DOHH2 (cell line): ENCODE measurements around the gene DCHS2.

Experiments
- H3F3A ChIP-seq: fragments of 200-600 bp; sonication (generic), shearing (Covaris generic); 2 replicates; pipeline ENCODE4 v1.6.0; 2016; ENCODE audit warnings: antibody characterized with exemption, mild to moderate bottlenecking; ENCODE audit not compliant: control insufficient read depth, insufficient read depth
- H3K27ac ChIP-seq: fragments of 200-600 bp; sonication (generic); 2 replicates; pipeline ENCODE4 v1.5.1; 2014; ENCODE audit warnings: low read depth, mild to moderate bottlenecking, low read length, moderate library complexity
- H3K27me3 ChIP-seq: fragments of 200-600 bp; sonication (generic); 2 replicates; pipeline ENCODE4 v1.6.1; 2014; ENCODE audit warnings: mild to moderate bottlenecking, low read length, mixed read lengths; ENCODE audit not compliant: control insufficient read depth
- H3K36me3 ChIP-seq: fragments of 200-600 bp; sonication (generic); 2 replicates; pipeline ENCODE4 v1.6.1; 2014; ENCODE audit warnings: mild to moderate bottlenecking, low read length, moderate library complexity, mixed read lengths; ENCODE audit not compliant: control insufficient read depth
- H3K4me1 ChIP-seq: fragments of 200-600 bp; sonication (generic); 2 replicates; pipeline ENCODE4 v1.6.1; 2014; ENCODE audit warnings: mild to moderate bottlenecking, low read length, mixed read lengths; ENCODE audit not compliant: control insufficient read depth
- H3K4me2 ChIP-seq: fragments of 200-600 bp; sonication (generic); 2 replicates; pipeline ENCODE4 v1.6.0; 2014; ENCODE audit warnings: mild to moderate bottlenecking, low read length, moderate library complexity
- H3K4me3 ChIP-seq: fragments of 200-600 bp; sonication (generic); 2 replicates; pipeline ENCODE4 v1.5.1; 2014; ENCODE audit warnings: mild to moderate bottlenecking, low read length, mixed read lengths
- H3K79me2 ChIP-seq: fragments of 200-600 bp; sonication (generic); 2 replicates; pipeline ENCODE4 v1.6.1; 2014; ENCODE audit warnings: mild to moderate bottlenecking, low read length, mixed read lengths; ENCODE audit not compliant: control insufficient read depth
- H3K9me2 ChIP-seq: fragments of 200-600 bp; sonication (generic); replicated peaks from 2 replicates; pipeline ENCODE4 v1.6.1; 2014; ENCODE audit warnings: mild to moderate bottlenecking, low read length, mixed read lengths; ENCODE audit not compliant: control insufficient read depth
- H3K9me3 ChIP-seq: fragments of 200-600 bp; sonication (generic); 2 replicates; pipeline ENCODE4 v1.6.1; 2014; ENCODE audit warnings: antibody characterized with exemption, low read length, mixed read lengths; ENCODE audit not compliant: control insufficient read depth, insufficient read depth
- H4K20me1 ChIP-seq: fragments of 200-600 bp; sonication (generic); 2 replicates; pipeline ENCODE4 v1.6.0; 2014; ENCODE audit warnings: low read depth, mild to moderate bottlenecking, antibody characterized with exemption, low read length, moderate library complexity; ENCODE audit not compliant: control insufficient read depth, insufficient read depth
- EZH2phosphoT487 ChIP-seq: fragments of 200-600 bp; sonication (generic); IDR thresholded peaks from 2 replicates; pipeline ENCODE4 v1.6.1; 2017; ENCODE audit warnings: borderline replicate concordance, mild to moderate bottlenecking, antibody characterized with exemption, low read length, moderate library complexity, mixed read lengths
- TF ChIP-seq, protein P1 (sequence below): fragments of 200-600 bp; sonication (generic); IDR thresholded peaks from one replicate; pipeline ENCODE4 v1.5.1; 2014; ENCODE audit warnings: antibody characterized with exemption, mild to moderate bottlenecking, low read depth, low read length; ENCODE audit not compliant: poor library complexity, severe bottlenecking

The DCHS2 gene

DNA sequence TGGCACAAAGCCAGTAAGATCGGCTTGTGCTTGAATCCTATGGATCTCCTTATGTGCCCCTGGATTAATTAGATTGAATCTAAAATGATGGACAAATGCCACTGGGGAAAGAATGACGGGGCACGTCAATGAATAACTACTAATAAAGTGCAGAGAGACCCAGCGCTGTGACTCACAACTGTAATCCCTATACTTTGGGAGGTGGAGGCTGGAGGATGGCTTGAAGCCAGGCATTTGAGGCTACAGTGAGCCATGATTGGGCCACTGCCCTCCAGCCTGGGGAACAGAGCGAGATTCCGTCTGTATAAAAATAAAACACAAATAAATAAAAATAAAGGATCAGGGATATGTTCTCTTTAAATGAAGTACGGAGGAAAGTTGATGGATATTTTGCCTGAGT is 179.4 kb downstream of the DCHS2 start:
- H3K36me3 ChIP-seq: no peaks in the 10 kb centered on the region
- H3K4me3 ChIP-seq: no peak overlapping the region
- H3K79me2 ChIP-seq: no peaks in the 10 kb centered on the region
- TF ChIP-seq, protein P1, sequence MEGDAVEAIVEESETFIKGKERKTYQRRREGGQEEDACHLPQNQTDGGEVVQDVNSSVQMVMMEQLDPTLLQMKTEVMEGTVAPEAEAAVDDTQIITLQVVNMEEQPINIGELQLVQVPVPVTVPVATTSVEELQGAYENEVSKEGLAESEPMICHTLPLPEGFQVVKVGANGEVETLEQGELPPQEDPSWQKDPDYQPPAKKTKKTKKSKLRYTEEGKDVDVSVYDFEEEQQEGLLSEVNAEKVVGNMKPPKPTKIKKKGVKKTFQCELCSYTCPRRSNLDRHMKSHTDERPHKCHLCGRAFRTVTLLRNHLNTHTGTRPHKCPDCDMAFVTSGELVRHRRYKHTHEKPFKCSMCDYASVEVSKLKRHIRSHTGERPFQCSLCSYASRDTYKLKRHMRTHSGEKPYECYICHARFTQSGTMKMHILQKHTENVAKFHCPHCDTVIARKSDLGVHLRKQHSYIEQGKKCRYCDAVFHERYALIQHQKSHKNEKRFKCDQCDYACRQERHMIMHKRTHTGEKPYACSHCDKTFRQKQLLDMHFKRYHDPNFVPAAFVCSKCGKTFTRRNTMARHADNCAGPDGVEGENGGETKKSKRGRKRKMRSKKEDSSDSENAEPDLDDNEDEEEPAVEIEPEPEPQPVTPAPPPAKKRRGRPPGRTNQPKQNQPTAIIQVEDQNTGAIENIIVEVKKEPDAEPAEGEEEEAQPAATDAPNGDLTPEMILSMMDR: no peak
- no peak for TF ChIP-seq EZH2phosphoT487
- H3F3A ChIP-seq: no peaks in the 10 kb centered on the region
- no peaks in the 10 kb centered on the region for H3K9me2 ChIP-seq
- no peaks in the 10 kb centered on the region for H4K20me1 ChIP-seq
- no peaks in the 10 kb centered on the region for H3K9me3 ChIP-seq
- H3K4me2 ChIP-seq: no peak overlapping the region
- no peaks in the 10 kb centered on the region for H3K4me1 ChIP-seq
- no peak overlapping the region for H3K27ac ChIP-seq
- no peaks in the 10 kb centered on the region for H3K27me3 ChIP-seq

DNA sequence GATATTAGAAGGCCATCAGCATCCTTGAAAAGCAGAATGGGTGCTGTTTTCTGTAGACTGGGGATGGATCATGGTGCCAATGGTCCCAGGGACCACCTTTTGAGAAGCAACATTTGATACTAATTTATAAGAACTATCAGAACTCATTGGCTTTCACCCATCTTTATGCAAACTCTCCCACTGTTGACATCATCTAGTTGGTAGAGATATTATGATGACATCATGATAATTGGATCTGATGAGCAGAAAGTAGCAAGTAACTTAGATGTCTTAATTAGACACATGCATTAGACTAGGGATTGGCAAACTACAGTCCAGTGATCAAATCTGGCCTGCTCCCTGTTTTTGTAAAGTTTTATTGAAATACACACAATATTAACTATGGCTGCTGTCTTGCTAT is 181.0 kb downstream of the DCHS2 start:
- H3K27me3 ChIP-seq: no peaks in the 10 kb centered on the region
- no peaks in the 10 kb centered on the region for H3K9me3 ChIP-seq
- H3K4me3 ChIP-seq: no peak overlapping the region
- no peaks in the 10 kb centered on the region for H3K79me2 ChIP-seq
- H3K4me1 ChIP-seq: no peaks in the 10 kb centered on the region
- H3F3A ChIP-seq: no peaks in the 10 kb centered on the region
- H3K4me2 ChIP-seq: no peak overlapping the region
- no peaks in the 10 kb centered on the region for H4K20me1 ChIP-seq
- TF ChIP-seq EZH2phosphoT487: no peak
- TF ChIP-seq, protein P1: no peak
- no peaks in the 10 kb centered on the region for H3K36me3 ChIP-seq
- no peak overlapping the region for H3K27ac ChIP-seq
- H3K9me2 ChIP-seq: no peaks in the 10 kb centered on the region

DNA sequence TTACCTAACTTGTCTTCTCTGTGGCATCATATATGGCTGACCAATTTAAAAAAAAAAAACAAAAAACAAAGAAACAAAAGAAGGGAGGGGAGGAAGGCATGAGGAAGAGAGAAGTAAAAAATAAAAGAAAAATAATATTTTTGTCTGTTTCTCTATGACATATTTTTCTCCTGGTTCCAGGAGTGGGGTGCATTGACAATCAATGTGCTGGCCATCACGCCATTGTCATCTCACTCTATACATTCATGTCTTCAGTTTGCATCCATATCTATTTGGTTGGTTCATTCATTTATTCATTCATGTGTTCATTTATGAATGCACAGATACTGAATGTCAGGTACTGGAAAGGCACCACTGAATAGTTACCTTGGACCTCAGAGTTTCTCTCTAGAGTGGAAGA is 183.4 kb downstream of the DCHS2 start:
- no peaks in the 10 kb centered on the region for H4K20me1 ChIP-seq
- H3F3A ChIP-seq: no peaks in the 10 kb centered on the region
- H3K36me3 ChIP-seq: no peaks in the 10 kb centered on the region
- no peaks in the 10 kb centered on the region for H3K27me3 ChIP-seq
- TF ChIP-seq, protein P1: no peak
- TF ChIP-seq EZH2phosphoT487: no peak
- no peak overlapping the region for H3K4me2 ChIP-seq
- H3K4me1 ChIP-seq: no peaks in the 10 kb centered on the region
- H3K9me3 ChIP-seq: no peaks in the 10 kb centered on the region
- H3K79me2 ChIP-seq: no peaks in the 10 kb centered on the region
- H3K27ac ChIP-seq: no peak overlapping the region
- H3K4me3 ChIP-seq: no peak overlapping the region
- no peaks in the 10 kb centered on the region for H3K9me2 ChIP-seq

DNA sequence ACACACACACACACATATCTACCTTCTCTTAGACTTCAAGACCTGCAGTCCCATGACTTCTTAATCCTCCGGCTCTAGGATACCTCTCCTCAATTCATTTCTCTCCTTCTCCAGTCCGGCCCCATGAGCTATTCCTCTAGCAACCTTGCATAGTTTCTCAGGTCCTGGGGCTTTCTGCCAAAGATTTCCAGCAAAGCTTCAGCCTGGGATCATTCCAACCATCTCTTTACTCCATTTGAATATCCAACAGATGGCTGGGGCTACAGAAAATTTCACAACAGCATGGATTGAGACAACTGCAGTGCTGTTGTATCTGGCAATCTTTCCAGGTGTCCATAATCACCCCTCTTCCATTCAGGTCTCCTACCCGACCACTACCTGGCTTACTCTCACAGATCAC is 184.1 kb downstream of the DCHS2 start:
- H3K4me2 ChIP-seq: no peak overlapping the region
- no peaks in the 10 kb centered on the region for H3K9me3 ChIP-seq
- H3K27ac ChIP-seq: no peak overlapping the region
- no peaks in the 10 kb centered on the region for H3K9me2 ChIP-seq
- no peaks in the 10 kb centered on the region for H3K79me2 ChIP-seq
- H3K4me1 ChIP-seq: no peaks in the 10 kb centered on the region
- no peaks in the 10 kb centered on the region for H3K36me3 ChIP-seq
- no peaks in the 10 kb centered on the region for H3K27me3 ChIP-seq
- H3K4me3 ChIP-seq: no peak overlapping the region
- no peaks in the 10 kb centered on the region for H3F3A ChIP-seq
- no peaks in the 10 kb centered on the region for H4K20me1 ChIP-seq
- TF ChIP-seq, protein P1: no peak
- no peak for TF ChIP-seq EZH2phosphoT487
